Endothelial cell of umbilical vein (primary cell): Measurements from ENCODE around the gene GDA. TPM values are rescaled to one million over a fixed set of nuclear protein-coding genes. Genes with fewer than 3 reads are reported as not detected.

Experiments used
- BruUV-seq: library from RNA; stranded (reverse); fragments of 400-500 nt; replicated peaks from 2 replicates; lab custom pipeline; 2021; lab: Mats Ljungman, UMichigan
- CTCF ChIA-PET: fragments of 300-600, 350-600 bp; sonication (Branson Sonifier 250); formaldehyde crosslinking; loops from one replicate; lab custom pipeline; 2021; ENCODE audit warnings: antibody characterized with exemption, inconsistent platforms; lab: Charles Lee
- POLR2A ChIA-PET: fragments of 300-600, 350-600 bp; sonication (Branson Sonifier 250); formaldehyde crosslinking; loops from one replicate; lab custom pipeline; 2021; ENCODE audit warnings: antibody characterized with exemption, inconsistent platforms; lab: Charles Lee
- DNase-seq: peaks from one replicate; pipeline ENCODE4 v3.0.0-alpha.2; 2011; ENCODE audit warnings: low read depth, low spot score
- FAIRE-seq: peaks from 2 replicates; lab custom pipeline; 2011; peaks lifted over from hg19 to GRCh38; lab: Jason Lieb, UNC
- H2AFZ ChIP-seq: 2 replicates; pipeline ENCODE4 v1.6.0; 2012; ENCODE audit warnings: low read depth, low read length, control low read depth, inconsistent platforms
- H3K27ac ChIP-seq: 2 replicates; pipeline ENCODE4 v1.5.1; 2011; ENCODE audit warnings: low read depth, mild to moderate bottlenecking, control low read depth, low read length, moderate library complexity; ENCODE audit not compliant: insufficient read depth
- H3K27me3 ChIP-seq, 2 experiments: 2 replicates each; pipeline versions ENCODE4 v1.6.0 to v1.6.1; 2011; ENCODE audit warnings: low read length in 2 of 2, mixed read lengths in 1 of 2; ENCODE audit not compliant: control insufficient read depth in 2 of 2, insufficient read depth in 2 of 2
- H3K36me3 ChIP-seq, 2 experiments: 2 replicates in 1 of 2; 3 replicates in 1 of 2; pipeline ENCODE4 v1.5.1; 2011; ENCODE audit warnings: low read length in 2 of 2, mild to moderate bottlenecking in 1 of 2, moderate library complexity in 1 of 2; ENCODE audit not compliant: control insufficient read depth in 2 of 2, insufficient read depth in 2 of 2; ENCODE audit errors: extremely low read depth in 1 of 2
- H3K4me1 ChIP-seq: 3 replicates; pipeline ENCODE4 v1.5.1; 2011; ENCODE audit warnings: mild to moderate bottlenecking, low read length; ENCODE audit not compliant: control insufficient read depth, insufficient read depth; ENCODE audit errors: extremely low read depth
- H3K4me2 ChIP-seq: 2 replicates; pipeline ENCODE4 v1.6.1; 2011; ENCODE audit warnings: low read length, control low read depth, mixed read lengths; ENCODE audit not compliant: insufficient read depth
- H3K4me3 ChIP-seq, 3 experiments: fragments of 200-600 bp in 1 of 3; sonication (generic), shearing (Covaris generic) in 1 of 3; replicated peaks in 1 of 3; 2 replicates each; pipeline ENCODE4 v1.5.1; 2011 to 2016; ENCODE audit warnings: control low read depth in 3 of 3, low read length in 3 of 3, mild to moderate bottlenecking in 2 of 3, inconsistent platforms in 1 of 3, low read depth in 1 of 3, moderate library complexity in 1 of 3; ENCODE audit not compliant: insufficient read depth in 1 of 3
- H3K79me2 ChIP-seq: 2 replicates; pipeline ENCODE4 v1.6.0; 2012; ENCODE audit warnings: low read length, inconsistent platforms; ENCODE audit not compliant: control insufficient read depth, insufficient read depth
- H3K9ac ChIP-seq: replicated peaks from 2 replicates; pipeline ENCODE3; 2011; ENCODE audit warnings: low read length, control low read depth; ENCODE audit not compliant: insufficient read depth; ENCODE audit errors: extremely low read depth
- H3K9me1 ChIP-seq: replicated peaks from 3 replicates; pipeline ENCODE4 v1.6.0; 2011; ENCODE audit warnings: mild to moderate bottlenecking, low read length; ENCODE audit not compliant: control insufficient read depth, insufficient read depth; ENCODE audit errors: extremely low read depth
- H3K9me3 ChIP-seq: replicated peaks from 2 replicates; pipeline ENCODE4 v1.5.1; 2012; ENCODE audit warnings: low read length, inconsistent platforms; ENCODE audit not compliant: control insufficient read depth, insufficient read depth
- H4K20me1 ChIP-seq: replicated peaks from 2 replicates; pipeline ENCODE3; 2011; ENCODE audit warnings: mild to moderate bottlenecking, low read length; ENCODE audit not compliant: control insufficient read depth, insufficient read depth; ENCODE audit errors: extremely low read depth
- EZH2 ChIP-seq: IDR thresholded peaks from 2 replicates; pipeline ENCODE4 v1.6.1; 2012; ENCODE audit warnings: borderline replicate concordance, low read depth, mild to moderate bottlenecking, moderate library complexity, low read length, inconsistent platforms; ENCODE audit not compliant: severe bottlenecking
- FOS ChIP-seq: IDR thresholded peaks from 2 replicates; pipeline ENCODE4 v1.6.1; 2011; ENCODE audit warnings: mild to moderate bottlenecking, low read length, moderate library complexity, borderline replicate concordance; ENCODE audit not compliant: insufficient read depth
- GATA2 ChIP-seq: IDR thresholded peaks from 2 replicates; pipeline ENCODE4 v1.7.0; 2011; ENCODE audit warnings: low read depth, mild to moderate bottlenecking, moderate library complexity, mixed read lengths, low read length; ENCODE audit not compliant: insufficient read length, insufficient read depth
- JUN ChIP-seq: IDR thresholded peaks from 2 replicates; pipeline ENCODE4 v1.6.1; 2011; ENCODE audit warnings: borderline replicate concordance, low read depth; ENCODE audit not compliant: insufficient read length, insufficient read depth
- MYC ChIP-seq: IDR thresholded peaks from one replicate; pipeline ENCODE4 v1.6.1; 2011; ENCODE audit warnings: mild to moderate bottlenecking, low read depth, low read length
- POLR2A ChIP-seq: IDR thresholded peaks from 2 replicates; pipeline ENCODE4 v1.6.1; 2012; ENCODE audit warnings: low read depth, mild to moderate bottlenecking, control low read depth, low read length
- POLR2AphosphoS5 ChIP-seq: IDR thresholded peaks from 2 replicates; pipeline ENCODE4 v1.6.1; 2012; ENCODE audit warnings: low read depth, mild to moderate bottlenecking, control low read depth, low read length, moderate library complexity; ENCODE audit not compliant: insufficient read depth
- dilution Hi-C: fragments of 300-500 bp; cut with MboI; formaldehyde crosslinking; loops from one replicate; pipeline ENCODE4 v1.15.0; 2019; ENCODE audit warnings: low sequenced_read_pairs; ENCODE audit not compliant: extremely low pct_ligation_motif_present
- intact Hi-C: fragments of 100-400 bp; cut with micrococcal nuclease; formaldehyde crosslinking; loops from one replicate; pipeline ENCODE4 v1.10.0; 2022
- polyA plus RNA-seq, 4 experiments: library from polyadenylated mRNA; depleted of rRNA in 3 of 4; stranded (reverse) in 3 of 4; unstranded in 1 of 4; fragments of >200 nt; gene quantifications; 2 replicates each; pipeline versions ENCODE4 v1.2.1 to v1.2.3, GENCODE V29; 2011 to 2012; ENCODE audit warnings: missing spikeins in 1 of 4
- total RNA-seq: library from RNA; stranded (reverse); gene quantifications from 2 replicates; pipeline ENCODE4 v1.2.3, GENCODE V29; 2021
- TF ChIP-seq, protein P1 (sequence below), 2 donors: IDR thresholded peaks; 1 replicate in 1 of 2; 2 replicates in 1 of 2; pipeline ENCODE4 v1.5.1; 2011; ENCODE audit warnings: low read length in 2 of 2, mild to moderate bottlenecking in 2 of 2, moderate library complexity in 2 of 2, control low read depth in 1 of 2, inconsistent platforms in 1 of 2, low read depth in 1 of 2; ENCODE audit not compliant: insufficient read depth in 1 of 2; ENCODE audit errors: extremely low read depth in 1 of 2
- TF ChIP-seq, protein P2 (sequence below): IDR thresholded peaks from 2 replicates; pipeline ENCODE4 v1.6.1; 2011; ENCODE audit not compliant: insufficient read depth, insufficient read length

The GDA gene
- total and polyA plus RNA-seq, 2 donors (not counting 3 experiments of a cell fraction or from before 2014, with no cell fraction given): not detected

DNA sequence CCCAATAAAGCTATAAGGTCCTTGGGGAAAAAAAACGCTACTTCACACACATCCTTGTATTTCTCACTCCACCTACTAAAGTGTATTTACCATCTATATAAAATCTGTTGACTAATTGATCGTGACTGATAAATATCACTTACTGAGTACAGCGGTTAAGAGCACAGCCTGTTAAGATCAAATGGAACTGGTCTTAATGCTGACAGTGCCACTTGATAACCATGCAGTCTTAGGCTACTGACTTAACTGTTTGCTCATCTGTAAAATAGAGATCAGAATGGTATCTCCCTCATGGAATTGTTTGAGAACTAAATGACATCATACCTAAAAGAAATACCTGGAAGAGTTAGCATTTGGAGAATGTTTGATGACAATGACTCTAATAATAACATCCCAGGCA, 148.3 kb downstream of the GDA start:
- intact Hi-C loops (no loop called here), dilution Hi-C loops (no loop called here)
- no peak overlapping the region for H3K4me3 ChIP-seq
- CTCF ChIA-PET: interaction anchor here (0.7 to 2.1 kb wide), 2 partner anchors 10 to 293 kb away, joined by 3 to 5 read pairs; no protein-coding TSS in a partner anchor
- TF ChIP-seq MYC: no peak
- no peak for TF ChIP-seq GATA2
- TF ChIP-seq, protein P1, sequence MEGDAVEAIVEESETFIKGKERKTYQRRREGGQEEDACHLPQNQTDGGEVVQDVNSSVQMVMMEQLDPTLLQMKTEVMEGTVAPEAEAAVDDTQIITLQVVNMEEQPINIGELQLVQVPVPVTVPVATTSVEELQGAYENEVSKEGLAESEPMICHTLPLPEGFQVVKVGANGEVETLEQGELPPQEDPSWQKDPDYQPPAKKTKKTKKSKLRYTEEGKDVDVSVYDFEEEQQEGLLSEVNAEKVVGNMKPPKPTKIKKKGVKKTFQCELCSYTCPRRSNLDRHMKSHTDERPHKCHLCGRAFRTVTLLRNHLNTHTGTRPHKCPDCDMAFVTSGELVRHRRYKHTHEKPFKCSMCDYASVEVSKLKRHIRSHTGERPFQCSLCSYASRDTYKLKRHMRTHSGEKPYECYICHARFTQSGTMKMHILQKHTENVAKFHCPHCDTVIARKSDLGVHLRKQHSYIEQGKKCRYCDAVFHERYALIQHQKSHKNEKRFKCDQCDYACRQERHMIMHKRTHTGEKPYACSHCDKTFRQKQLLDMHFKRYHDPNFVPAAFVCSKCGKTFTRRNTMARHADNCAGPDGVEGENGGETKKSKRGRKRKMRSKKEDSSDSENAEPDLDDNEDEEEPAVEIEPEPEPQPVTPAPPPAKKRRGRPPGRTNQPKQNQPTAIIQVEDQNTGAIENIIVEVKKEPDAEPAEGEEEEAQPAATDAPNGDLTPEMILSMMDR (IDR thresholded peaks at IDR 0.05; ENCODE audit: extremely low read depth in 1 of 2, insufficient read depth in 1 of 2, low read depth in 1 of 2, low read length in 2 of 2): no peak
- no peak for TF ChIP-seq EZH2
- TF ChIP-seq, protein P2, sequence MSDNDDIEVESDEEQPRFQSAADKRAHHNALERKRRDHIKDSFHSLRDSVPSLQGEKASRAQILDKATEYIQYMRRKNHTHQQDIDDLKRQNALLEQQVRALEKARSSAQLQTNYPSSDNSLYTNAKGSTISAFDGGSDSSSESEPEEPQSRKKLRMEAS: no peak
- TF ChIP-seq FOS: no peak
- no peak for TF ChIP-seq POLR2A
- TF ChIP-seq POLR2AphosphoS5: no peak
- TF ChIP-seq JUN: no peak
- H4K20me1 ChIP-seq: no peaks in the 10 kb centered on the region
- no peaks in the 10 kb centered on the region for H3K9me3 ChIP-seq
- H3K9me1 ChIP-seq: no peaks in the 10 kb centered on the region
- no peaks in the 10 kb centered on the region for H3K36me3 ChIP-seq
- no peak for DNase-seq
- no peak for FAIRE-seq
- no peak overlapping the region for H3K4me2 ChIP-seq
- no peak overlapping the region for H3K9ac ChIP-seq
- no peaks in the 10 kb centered on the region for H3K79me2 ChIP-seq
- no peak overlapping the region for H3K27ac ChIP-seq
- H3K27me3 ChIP-seq: peaks cover 2% of the 10 kb centered on the region in 2 experiments
- H3K4me1 ChIP-seq: no peaks in the 10 kb centered on the region
- BruUV-seq: no TSS peak
- POLR2A ChIA-PET: no interaction called here
- no peak overlapping the region for H2AFZ ChIP-seq
